ENCODE measurements around the gene WBP2. TPM values are rescaled to one million over a fixed set of nuclear protein-coding genes. Genes with fewer than 3 reads are reported as not detected.

Gene WBP2
- total and polyA plus RNA-seq, 4 donors, result 67.2 to 195 (median 135) TPM

- Histone ChIP-seq H3K27ac (ENCODE audit: low read depth in 1 of 2, low read length in 1 of 2) (peak overlapping the region in 1 of 2 donors; percentile 76), H3K4me1 (ENCODE audit: control insufficient read depth in 5 of 5, insufficient read depth in 5 of 5, low read length in 5 of 5) (peaks cover 0 to 36% (median 28%) of the 10 kb centered on the region in 5 donors), H3K27me3 (ENCODE audit: control insufficient read depth in 3 of 3, insufficient read depth in 3 of 3, low read length in 2 of 3) (no peaks in the 10 kb centered on the region), H3K36me3 (ENCODE audit: control insufficient read depth in 4 of 4, insufficient read depth in 4 of 4, low read length in 4 of 4) (peaks cover 0 to 48% (median 30%) of the 10 kb centered on the region in 4 donors), H3K9ac (ENCODE audit: insufficient read depth in 1 of 2, low read length in 2 of 2) (no peak overlapping the region), H3K4me3 (no peak overlapping the region), H3K9me3 (ENCODE audit: control insufficient read depth in 4 of 4, insufficient read depth in 3 of 4, low read length in 3 of 4) (no peaks in the 10 kb centered on the region)
- DNase-seq, result no peak
- no peak for TF ChIP-seq CTCF (IDR thresholded peaks at IDR 0.05; ENCODE audit: control extremely low read depth, extremely low read depth)
- WGBS, 2 donors, result 91 to 93% methylated on average over 12 of the region's 12 CpGs
- no peak for ATAC-seq (ENCODE audit: insufficient read depth, low FRiP score)
These were observed 4.0 kb downstream of the WBP2 start for GRCh38 chr17:75850928-75851692.

DNA sequence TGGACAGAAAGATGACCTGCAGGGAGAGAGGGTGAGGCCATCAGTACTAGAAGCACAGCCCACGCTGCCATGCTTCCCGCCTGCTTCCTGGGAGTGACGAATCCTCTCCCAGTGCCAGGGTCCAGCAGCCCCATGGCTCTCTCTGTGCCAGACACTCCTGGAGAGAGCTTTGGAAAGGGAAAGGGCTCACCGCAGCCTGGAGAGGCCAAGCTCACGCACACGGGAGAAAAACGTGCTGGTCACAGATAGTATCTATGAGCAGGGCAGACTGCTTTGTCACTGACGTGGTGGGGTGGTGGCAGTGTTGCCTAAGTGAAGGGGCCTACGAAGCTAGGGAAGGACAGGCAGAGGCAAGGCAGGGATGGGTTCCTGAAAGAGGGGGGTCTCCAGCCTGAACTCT lies 5.4 kb downstream of the WBP2 start:
- Histone ChIP-seq H3K4me1 (ENCODE audit: control insufficient read depth in 5 of 5, insufficient read depth in 5 of 5, low read length in 5 of 5) (peaks cover 0 to 47% (median 41%) of the 10 kb centered on the region in 5 donors), H3K9ac (ENCODE audit: insufficient read depth in 1 of 2, low read length in 2 of 2) (no peak overlapping the region), H3K36me3 (ENCODE audit: control insufficient read depth in 4 of 4, insufficient read depth in 4 of 4, low read length in 4 of 4) (peaks cover 0 to 52% (median 30%) of the 10 kb centered on the region in 4 donors), H3K27me3 (ENCODE audit: control insufficient read depth in 3 of 3, insufficient read depth in 3 of 3, low read length in 2 of 3) (no peaks in the 10 kb centered on the region), H3K27ac (ENCODE audit: low read depth in 1 of 2, low read length in 1 of 2) (peak overlapping the region; percentile 45 to 75), H3K4me3 (no peak overlapping the region), H3K9me3 (ENCODE audit: control insufficient read depth in 4 of 4, insufficient read depth in 3 of 4, low read length in 3 of 4) (no peaks in the 10 kb centered on the region)
- TF ChIP-seq CTCF (IDR thresholded peaks at IDR 0.05; ENCODE audit: control extremely low read depth, extremely low read depth), result no peak
- no peak for ATAC-seq (ENCODE audit: insufficient read depth, low FRiP score)
- DNase-seq, result no peak
- WGBS, 2 donors, result 76 to 77% methylated on average over 9 of the region's 9 CpGs

DNA sequence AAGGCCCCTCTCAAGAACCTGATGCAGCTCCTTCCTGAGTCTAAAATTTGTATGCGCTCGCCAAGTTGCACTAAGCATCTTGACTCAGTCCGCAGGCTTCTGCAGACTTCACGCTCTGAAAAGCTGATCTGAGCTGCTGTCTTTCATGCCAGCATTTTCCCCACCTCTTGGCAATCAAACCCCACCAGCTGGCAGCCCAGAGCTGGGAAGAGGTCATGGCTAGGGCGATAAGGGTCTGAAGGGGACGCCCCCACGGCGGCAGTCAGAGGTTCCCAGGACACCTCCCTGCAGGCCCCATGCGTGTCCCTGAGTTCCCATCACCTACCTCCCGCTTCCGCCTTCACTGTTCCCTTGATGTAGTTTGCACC lies 5.9 kb downstream of the WBP2 start:
- no peak overlapping the region for H3K9ac ChIP-seq (ENCODE audit: insufficient read depth in 1 of 2, low read length in 2 of 2)
- ATAC-seq (ENCODE audit: insufficient read depth, low FRiP score), result no peak

More for the DNA sequence above, 5.9 kb downstream of the WBP2 start:
- no peak for TF ChIP-seq CTCF (IDR thresholded peaks at IDR 0.05; ENCODE audit: control extremely low read depth, extremely low read depth)
- H3K4me3 ChIP-seq, result no peak overlapping the region
- H3K27ac ChIP-seq (ENCODE audit: low read depth in 1 of 2, low read length in 1 of 2), result peak overlapping the region; percentile 69 to 75
- WGBS, 2 donors, result 80 to 89% methylated on average over 11 of the region's 11 CpGs
- H3K4me1 ChIP-seq (ENCODE audit: control insufficient read depth in 5 of 5, insufficient read depth in 5 of 5, low read length in 5 of 5), result peaks cover 0 to 46% (median 42%) of the 10 kb centered on the region in 5 donors
- H3K36me3 ChIP-seq (ENCODE audit: control insufficient read depth in 4 of 4, insufficient read depth in 4 of 4, low read length in 4 of 4), result peaks cover 0 to 52% (median 30%) of the 10 kb centered on the region in 4 donors
- no peaks in the 10 kb centered on the region for H3K27me3 ChIP-seq (ENCODE audit: control insufficient read depth in 3 of 3, insufficient read depth in 3 of 3, low read length in 2 of 3)
- peak in 1 of 3 donors; percentile 44 for DNase-seq
- H3K9me3 ChIP-seq (ENCODE audit: control insufficient read depth in 4 of 4, insufficient read depth in 3 of 4, low read length in 3 of 4), result no peaks in the 10 kb centered on the region
